ENCODE results near the gene ICE2.

ICE2 gene

GRCh38 chr15:60494108-60494507 is 15.2 kb upstream of the ICE2 start:
- no peak for DNase-seq

DNA sequence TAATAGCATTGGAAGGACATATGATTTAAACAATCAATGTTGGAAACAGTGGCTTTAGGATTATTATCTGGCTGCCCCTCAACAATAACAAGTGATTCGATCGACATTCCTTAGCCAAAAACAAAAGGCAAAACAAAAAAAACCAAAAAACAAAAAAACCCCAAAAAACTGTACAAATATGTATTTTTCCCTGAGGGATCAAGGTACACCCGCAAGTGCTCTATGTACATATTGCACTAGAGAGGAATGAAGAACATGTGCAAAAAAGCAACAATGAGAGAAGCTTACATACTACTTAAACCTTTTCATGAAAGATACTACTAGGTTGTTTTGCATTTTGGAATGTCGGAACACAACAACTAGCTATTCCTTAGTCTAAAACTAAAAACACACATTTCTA is 14.2 kb upstream of the ICE2 start:
- no peak for DNase-seq

- no peak for DNase-seq
Measured at GRCh38 chr15:60486742-60487141, 7.8 kb upstream of the ICE2 start.

DNA sequence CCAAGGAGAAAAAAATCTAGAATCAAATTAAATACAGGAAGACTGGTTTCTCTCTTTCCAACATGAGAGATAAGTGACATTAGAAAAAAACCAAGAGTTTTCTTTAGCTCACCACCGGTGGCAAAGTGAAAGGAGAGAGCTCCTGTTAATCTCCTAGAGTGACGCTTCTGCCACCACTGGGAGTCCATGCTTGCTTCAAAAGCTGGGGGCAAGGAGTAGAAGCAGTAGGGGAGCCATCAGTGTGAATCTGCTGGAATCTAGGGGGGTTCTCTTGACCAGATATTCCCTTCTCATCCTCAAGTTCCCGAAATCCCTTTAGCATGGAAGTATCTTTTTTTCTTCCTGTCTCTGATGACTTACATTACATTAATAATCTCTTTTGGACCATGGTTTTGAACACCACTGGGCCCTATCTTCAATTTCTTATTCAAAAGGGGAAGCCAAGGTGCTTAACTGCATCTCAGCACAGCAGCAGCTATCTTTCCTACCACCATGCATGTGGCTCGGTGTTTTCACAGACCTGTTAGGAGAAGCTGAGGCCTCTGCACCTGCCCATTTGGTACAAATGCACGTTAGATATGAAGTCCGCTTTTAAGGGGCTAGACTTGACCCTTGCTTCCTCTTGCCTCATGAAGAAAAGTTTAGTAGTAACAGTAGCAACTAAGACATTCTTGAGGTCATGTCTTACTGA is 6.6 kb upstream of the ICE2 start:
- DNase-seq, result no peak

GRCh38 chr15:60483042-60483441 is 4.1 kb upstream of the ICE2 start:
- no peak for DNase-seq

- DNase-seq, result no peak
Measured at GRCh38 chr15:60480888-60481287, 1.9 kb upstream of the ICE2 start.

GRCh38 chr15:60480149-60480548 is 1.2 kb upstream of the ICE2 start:
- no peak for DNase-seq

DNA sequence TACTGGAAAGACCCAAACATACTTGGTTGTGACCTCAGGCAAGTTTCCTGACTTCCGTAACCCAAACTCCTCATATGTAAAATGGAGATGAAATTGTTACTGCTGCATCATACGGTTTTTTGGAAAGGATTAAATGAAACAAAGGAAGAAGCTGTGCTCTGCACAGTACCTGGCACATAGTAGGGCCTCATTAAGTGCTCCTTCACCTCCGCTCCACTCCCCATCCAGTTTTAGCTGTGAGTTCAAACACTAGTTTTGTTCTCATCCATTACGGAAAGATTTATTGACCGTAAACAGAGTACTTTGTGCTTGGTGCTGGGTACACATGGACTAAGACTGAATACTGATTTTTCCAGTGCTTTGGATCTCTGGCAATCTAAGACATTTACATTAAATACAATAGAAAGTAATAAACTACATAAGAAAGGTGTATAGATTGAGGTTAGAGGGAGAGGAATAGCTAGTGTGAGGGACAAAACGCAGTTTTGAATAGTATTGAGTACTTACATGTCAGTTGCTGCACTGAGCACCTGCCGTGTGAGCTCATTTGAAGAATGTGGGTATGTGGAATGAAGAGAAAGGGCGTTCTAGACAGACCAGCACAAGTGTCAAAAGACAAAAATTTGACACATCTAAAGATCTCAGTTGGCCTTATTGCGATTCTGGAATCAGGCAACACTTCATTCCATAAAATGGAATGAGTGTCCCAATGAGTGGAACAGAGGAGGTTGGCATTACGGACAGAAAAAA is 594 bp upstream of the ICE2 start:
- peak in 1 of 6 experiments; percentile 50 for DNase-seq

DNA sequence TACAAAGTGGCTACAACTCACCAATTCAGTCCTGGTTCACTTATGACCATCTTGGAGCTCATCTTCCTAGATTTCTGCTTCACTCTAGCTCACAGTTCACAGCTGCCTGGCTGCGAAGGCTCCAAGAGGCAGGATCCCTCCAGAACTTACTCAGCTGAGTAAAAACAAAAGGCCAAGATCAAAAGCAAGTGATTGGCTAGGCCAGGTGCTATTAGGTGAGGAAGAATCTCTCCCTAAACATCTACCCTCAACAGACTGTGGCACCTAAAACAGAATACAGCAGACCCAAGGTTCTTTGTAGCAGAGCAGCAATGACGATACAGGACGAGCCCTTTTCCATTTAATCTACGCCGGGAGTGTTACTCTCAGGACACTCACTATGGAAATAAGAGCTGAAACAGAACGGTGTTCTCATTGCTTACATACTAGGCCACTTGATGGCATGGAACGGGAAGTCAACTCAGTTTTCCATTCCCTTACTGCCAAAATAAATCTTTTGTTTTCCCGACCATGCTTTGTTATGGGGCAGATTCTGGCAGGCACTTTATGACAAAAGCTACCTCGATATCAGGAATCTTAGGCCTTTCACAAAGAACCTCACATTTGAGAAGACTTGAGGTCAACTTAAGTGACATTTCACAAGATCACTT is 901 bp downstream of the ICE2 start:
- DNase-seq, result no peak

- no peak for DNase-seq
Measured at GRCh38 chr15:60477164-60477563, 1.8 kb downstream of the ICE2 start.

GRCh38 chr15:60476713-60477112 is 2.2 kb downstream of the ICE2 start:
- no peak for DNase-seq

DNA sequence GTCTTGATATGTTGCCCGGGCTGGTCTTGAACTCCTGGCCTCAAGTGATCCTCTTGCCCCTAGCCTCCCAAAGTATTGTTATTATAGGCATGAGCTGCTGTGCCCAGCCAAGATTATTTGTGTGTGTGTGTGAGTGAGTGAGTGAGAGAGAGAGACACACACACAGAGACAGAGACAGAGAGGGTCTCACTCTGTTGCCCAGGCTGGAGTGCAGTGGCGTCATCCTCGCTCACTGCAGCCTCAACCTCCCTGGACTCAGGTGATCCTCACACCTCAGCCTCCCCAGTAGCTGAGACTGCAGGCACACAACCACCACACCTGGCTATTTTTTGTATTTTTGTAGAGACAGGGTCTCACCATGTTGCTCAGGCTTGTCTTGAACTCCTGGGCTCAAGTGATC is 5.8 kb downstream of the ICE2 start:
- no peak for DNase-seq

GRCh38 chr15:60471314-60471713 is 7.6 kb downstream of the ICE2 start:
- no peak for DNase-seq

- no peak for DNase-seq
Measured at GRCh38 chr15:60469893-60470641, 8.9 kb downstream of the ICE2 start.

DNA sequence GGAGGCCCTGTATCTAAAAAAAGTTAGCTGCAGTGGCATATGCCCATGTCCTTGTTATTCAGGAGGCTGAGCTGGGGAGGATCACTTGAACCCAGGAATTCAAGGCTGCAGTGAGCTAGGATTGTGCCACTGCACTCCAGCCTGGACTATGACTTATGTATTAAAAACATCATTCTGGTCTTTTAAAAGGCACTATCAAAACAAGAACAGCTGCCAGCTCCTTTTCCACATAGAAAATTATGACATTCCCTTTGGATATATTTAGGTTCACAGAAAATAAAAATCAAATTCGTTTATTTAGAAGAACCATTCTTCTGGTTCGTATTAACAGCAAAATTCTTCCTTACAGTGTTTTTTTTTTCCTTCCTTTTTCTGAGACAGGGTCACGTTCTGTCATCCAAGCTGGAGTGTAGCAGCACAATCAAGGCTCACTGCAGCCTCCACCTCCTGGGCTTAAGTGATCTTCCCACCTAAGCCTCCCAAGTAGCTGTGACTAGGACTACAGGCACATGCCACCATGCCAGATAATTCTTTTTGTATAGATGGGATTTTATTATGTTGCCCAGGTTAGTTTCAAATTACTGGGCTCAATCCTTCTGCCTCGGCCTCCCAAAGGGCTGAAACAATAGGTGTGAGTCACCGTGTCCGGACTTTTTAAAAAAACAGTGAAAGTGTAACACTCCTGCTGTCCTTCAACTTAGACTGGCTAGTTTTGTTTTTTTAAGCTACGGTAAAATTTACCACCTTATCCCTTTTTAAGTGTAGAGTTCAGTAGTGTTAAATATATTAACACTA is 13.9 kb downstream of the ICE2 start:
- DNase-seq, result no peak

DNA sequence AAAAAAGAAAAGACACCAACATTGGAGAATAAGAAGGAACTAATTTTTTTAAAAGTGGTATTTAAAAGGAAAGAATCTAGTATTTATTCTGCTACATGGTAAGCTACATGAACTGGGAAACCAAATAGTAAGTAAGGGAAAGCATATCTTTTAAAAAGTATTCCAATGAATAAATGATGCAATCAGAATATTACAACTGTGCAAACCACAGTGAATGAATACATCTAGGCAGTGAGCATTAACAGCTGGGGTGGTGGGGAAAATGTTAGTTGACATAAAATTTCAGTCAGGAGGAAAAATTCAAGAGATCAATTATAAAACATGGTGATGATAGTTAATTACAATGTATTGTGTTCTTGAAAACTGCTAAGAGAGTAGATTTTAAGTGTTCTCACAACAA is 16.9 kb downstream of the ICE2 start:
- no peak for DNase-seq

DNA sequence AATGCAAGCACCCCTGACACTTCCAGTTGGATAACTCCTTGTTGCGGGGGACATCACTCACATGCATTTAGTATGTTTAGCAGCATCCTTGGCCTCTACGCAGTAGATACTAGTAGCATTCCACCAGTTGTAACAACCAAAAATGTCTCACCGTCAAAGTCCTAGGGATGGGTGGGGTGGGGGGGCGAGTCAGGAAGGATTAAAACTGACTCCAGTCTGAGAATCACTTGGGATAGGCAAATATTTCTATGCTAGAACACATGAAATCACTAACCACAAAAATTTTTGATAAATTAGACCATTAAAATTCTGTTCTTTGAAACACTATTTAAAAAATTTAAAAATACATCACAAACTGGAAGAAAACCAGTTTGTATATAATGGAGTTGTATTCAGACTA is 18.0 kb downstream of the ICE2 start:
- no peak for DNase-seq

GRCh38 chr15:60458721-60459120 is 20.2 kb downstream of the ICE2 start:
- no peak for DNase-seq

GRCh38 chr15:60457985-60458384 is 21.0 kb downstream of the ICE2 start:
- no peak for DNase-seq

DNA sequence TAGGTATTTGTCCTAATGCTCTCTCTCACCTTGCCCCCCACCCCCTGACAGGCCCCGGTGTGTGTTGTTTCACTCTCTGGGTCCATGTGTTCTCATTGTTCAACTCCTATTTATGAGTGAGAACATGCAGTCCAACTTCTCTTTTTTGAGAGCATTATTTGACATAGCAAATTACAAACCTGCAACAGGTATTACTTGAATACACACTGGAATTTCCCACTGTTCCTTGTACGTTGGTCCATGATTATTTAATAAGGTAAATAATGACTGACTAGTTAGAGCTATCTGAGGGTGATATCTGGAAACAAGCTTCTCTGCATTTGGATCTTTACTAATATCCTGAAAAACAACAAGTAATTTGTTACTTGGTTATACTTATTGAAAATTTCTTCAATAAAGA is 24.1 kb downstream of the ICE2 start:
- DNase-seq, result no peak

- DNase-seq, result no peak
Measured at GRCh38 chr15:60448668-60449360, 30.1 kb downstream of the ICE2 start.
